HPDE6-E6E7 (cell line): ENCODE data around the gene SPON1.
A peak's percentile ranks its signal among the peaks of the same experiment; 100 is the strongest.

Experiments used
- DNase-seq: peaks from one replicate; pipeline ENCODE4 v3.0.0; 2011; ENCODE audit warnings: missing footprints; ENCODE audit errors: extremely low spot score

Gene SPON1

DNA sequence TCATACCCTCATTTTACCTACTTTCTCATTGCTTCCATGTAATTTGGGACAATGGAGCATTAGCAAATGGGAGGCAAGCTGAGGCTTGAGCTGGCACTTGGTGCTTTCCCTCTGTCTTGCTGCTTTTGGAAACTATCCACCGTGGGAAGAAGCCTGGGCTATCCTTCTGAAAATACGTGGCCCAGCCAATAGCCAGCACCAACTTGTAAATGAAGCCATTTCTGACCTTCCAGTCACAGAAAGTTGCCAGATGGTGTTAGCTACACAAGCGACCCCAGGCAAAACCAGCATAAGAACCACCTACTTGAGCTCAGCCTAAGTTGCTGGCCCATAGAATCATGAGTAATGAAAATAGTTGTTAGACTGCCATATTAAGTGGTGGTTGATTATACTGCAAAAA, 18.5 kb upstream of the SPON1 start:
- no peak for DNase-seq

DNA sequence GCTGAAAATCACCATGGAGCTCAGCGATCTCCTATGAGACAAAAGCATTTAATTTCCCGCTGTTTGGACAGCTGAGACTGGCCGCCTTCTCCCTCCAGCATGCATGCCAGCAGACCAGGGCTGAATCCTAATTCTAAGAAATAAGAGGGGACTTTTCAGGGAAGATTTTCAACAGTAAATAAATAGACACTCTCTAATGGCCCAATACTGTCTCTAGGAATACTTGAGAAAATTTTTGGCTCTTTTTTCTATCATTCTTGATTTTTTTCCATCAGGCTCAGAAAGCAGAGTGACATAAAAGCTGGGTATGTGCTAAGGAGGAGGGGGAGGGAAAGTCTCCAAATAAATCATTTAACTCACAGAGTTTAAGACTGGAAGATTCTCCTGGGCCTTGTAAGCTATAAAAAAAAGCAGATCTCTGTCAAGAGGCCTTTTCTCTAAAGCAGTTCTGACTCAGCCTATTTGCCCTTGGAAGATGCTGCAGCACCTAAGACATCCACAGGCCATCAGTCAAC, 17.6 kb upstream of the SPON1 start:
- DNase-seq = no peak

- no peak for DNase-seq
Measured at GRCh38 chr11:13947379-13947778, 15.1 kb upstream of the SPON1 start.

GRCh38 chr11:13949876-13950275, 12.6 kb upstream of the SPON1 start:
- no peak for DNase-seq

GRCh38 chr11:13952221-13952620, 10.3 kb upstream of the SPON1 start:
- no peak for DNase-seq

DNA sequence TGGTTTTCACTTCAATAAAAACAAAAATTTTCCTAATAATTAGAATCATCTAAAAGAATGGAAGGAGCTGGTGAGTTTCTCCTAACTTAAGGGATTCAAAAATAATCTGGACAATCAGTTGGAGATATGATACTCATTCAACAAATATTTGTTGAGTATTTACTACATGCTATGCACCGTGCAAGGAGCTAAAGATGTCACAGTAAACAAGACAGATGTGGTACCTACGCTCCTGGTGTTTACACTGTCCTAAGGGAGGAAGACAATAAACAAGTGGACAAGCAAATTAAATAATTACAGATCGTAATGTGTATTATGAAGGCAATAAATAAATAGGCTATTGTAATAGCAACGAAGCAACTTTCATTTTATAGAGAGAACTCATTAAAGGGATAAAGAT, 9.9 kb upstream of the SPON1 start:
- DNase-seq = no peak

- no peak for DNase-seq
Measured at GRCh38 chr11:13954591-13954990, 7.9 kb upstream of the SPON1 start.

DNA sequence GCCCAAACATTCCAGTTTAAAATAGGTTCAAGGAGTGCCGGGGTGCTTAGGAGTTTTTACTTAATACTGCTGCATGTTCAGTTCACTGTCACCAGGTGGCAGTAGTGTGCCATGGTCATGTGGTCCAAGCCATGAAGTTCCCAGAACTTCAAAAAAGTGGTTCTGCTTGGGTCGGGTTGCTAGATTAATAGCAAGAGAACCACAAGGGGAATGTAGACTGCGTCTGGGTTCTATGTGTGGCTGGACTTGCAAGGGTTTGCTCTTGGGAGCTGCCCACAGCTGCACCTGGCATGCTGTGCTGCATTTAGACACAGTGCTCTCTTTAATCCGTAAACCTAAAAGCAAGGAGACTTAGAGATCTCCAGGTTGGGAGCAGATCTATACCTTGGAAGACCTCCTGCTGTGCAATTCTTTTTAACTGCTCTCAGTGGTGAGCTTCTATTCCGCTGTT, 6.5 kb upstream of the SPON1 start:
- no peak for DNase-seq

GRCh38 chr11:13956988-13957387, 5.5 kb upstream of the SPON1 start:
- DNase-seq = no peak

DNA sequence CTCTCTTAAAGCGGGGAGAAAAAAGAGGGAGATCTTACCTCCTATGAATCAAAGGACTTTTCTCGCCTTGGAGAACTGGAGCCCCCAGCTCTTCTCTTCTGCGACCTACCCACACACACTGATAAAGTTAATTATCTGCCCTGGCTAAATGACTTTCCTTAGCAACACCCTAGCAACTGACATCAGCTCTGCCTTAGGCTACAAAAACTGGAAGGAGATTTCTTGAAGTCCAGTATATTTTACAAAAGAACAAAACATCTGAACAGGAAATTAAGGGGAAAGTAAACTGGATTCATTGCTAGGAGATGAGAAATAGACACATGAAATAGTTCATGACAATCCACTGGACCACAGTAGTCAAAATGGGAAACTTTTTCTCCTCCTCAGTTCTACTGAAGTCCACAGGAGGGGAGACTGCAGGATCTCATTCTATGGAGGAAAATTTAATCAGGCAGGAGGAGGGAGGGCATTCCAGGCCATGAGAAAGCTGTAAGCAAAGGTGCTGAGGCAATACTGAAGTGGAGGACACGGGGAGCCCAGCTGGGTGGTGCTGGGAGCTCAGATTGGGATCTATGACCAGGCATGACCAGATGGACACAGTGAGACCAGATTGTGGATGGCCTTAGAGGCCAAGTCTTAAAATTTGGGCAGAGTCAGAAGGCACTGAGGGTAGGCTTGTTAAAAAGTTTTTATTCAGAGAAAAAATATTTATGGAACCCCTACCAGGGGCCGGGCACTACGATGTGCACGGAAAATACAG, 3.7 kb upstream of the SPON1 start:
- no peak for DNase-seq

DNA sequence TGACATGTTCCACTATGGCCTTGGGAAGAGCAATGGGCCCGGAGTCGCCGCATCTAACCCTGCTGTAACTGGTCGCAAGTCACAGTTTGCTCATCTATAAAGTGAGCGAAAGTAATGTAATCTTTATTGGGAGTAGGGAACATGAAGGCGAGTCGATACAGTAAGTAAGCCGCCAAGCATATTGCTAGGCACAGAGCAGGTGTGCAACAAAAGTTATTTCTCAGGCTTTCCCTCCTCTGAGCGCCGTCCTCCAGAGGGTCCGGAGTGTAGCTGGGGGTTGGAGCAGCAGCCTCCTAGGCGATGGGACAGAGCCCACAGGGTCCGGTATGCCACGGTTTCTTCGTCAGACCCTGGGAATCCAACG, 343 bp upstream of the SPON1 start:
- no peak for DNase-seq

GRCh38 chr11:13963169-13963948, 836 bp downstream of the SPON1 start:
- DNase-seq = no peak

- no peak for DNase-seq
Measured at GRCh38 chr11:13963949-13964770, 1.6 kb downstream of the SPON1 start.

DNA sequence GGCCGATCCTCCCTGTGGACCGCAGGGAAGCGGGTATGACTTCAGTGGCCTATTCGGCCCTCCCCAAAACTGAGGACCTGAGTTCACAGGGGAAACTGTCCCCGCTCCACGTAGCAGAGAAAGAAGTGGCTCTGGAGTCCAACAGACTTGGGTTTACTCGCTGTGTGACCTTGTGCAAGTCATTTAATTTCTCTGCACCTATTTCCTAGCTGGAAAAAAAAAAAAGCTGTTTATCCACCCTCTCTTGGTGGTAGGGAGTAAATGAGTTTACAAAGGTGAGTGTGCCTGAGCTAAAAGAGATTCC, 2.2 kb downstream of the SPON1 start:
- no peak for DNase-seq

- no peak for DNase-seq
Measured at GRCh38 chr11:13965337-13965736, 2.8 kb downstream of the SPON1 start.

GRCh38 chr11:13966013-13966412, 3.5 kb downstream of the SPON1 start:
- no peak for DNase-seq

GRCh38 chr11:13966486-13966885, 4.0 kb downstream of the SPON1 start:
- no peak for DNase-seq

- peak; percentile 20 for DNase-seq
Measured at GRCh38 chr11:13970986-13971385, 8.5 kb downstream of the SPON1 start.

- no peak for DNase-seq
Measured at GRCh38 chr11:13972043-13972910, 9.8 kb downstream of the SPON1 start.

- no peak for DNase-seq
Measured at GRCh38 chr11:13972944-13973343, 10.4 kb downstream of the SPON1 start.

- no peak for DNase-seq
Measured at GRCh38 chr11:13974631-13975030, 12.1 kb downstream of the SPON1 start.
